HG02840 (cell line): ENCODE results near the gene ABLIM2.
"Not testable (repeated sequence)": the region's sequence is repeated elsewhere in the genome, so short reads cannot be mapped to it uniquely, and the experiment has no call there.

ENCODE experiments used
- ATAC-seq: cut with Tn5 transposase; IDR thresholded peaks from one replicate; pipeline ENCODE4 v1.9.1; 2021; ENCODE audit warnings: mild to moderate bottlenecking, moderate library complexity, moderate number of reproducible peaks; ENCODE audit not compliant: unreplicated experiment, low FRiP score

ABLIM2 gene

GRCh38 chr4:7929118-7929951 is 229.3 kb downstream of the ABLIM2 start:
- no peak for ATAC-seq

DNA sequence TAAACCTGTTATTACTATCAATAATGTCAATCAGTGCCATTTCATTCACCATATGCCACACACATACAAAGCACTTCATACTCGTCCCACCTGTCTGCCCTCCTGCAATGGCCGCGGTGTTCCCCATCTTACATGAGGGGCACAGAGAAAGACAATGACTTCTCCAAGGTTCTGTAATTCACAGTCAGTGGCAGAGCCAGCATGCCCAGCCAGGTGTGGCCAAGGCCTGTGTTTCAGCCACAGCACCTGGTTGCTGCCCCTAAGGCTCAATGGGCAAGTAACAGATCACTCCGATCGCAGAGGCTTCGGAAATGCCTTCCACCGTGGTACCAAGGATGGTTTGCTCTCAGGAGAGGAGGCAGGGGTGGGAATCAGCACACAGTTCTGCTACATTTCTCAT is 229.9 kb downstream of the ABLIM2 start:
- no peak for ATAC-seq

DNA sequence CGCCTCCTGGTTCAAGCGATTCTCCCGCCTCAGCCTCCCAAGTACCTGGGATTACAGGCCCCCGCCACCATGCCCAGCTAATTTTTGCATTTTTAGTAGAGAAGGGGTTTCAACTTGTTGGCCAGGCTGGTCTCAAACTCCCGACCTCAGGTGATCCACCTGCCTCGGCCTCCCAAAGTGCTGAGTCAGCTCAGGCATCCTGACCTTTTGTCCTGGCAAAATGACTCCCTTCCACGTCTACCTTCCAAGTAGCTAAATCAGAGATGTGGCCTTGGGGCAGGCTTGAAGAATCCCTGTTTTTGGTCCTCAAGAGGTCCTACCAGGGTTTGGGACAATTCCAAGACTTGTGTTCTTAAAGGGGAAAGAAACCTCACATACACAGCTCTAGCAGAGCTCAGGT is 231.8 kb downstream of the ABLIM2 start:
- no peak for ATAC-seq

- ATAC-seq = no peak
Measured at GRCh38 chr4:7924570-7924969, 234.0 kb downstream of the ABLIM2 start.

DNA sequence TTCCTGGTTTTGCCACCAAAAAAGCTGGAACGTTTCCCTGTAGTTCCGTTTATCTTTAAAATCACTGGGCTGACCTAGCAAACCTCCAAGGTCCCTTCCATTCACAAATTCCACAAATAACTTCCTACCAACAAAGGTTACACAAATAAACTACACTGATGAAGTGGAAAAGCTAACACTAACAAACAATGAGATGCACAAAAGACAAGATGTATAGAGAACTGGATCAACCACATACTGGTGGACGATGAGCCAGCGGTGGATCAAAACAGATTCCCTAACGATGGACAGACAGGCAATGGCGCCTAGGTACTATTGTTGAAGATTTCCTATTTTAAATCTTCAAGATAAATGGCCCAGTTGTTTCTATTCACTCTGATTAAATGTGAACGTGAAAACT is 234.4 kb downstream of the ABLIM2 start:
- ATAC-seq = no peak

- no peak for ATAC-seq
Measured at GRCh38 chr4:7922466-7922865, 236.1 kb downstream of the ABLIM2 start.

DNA sequence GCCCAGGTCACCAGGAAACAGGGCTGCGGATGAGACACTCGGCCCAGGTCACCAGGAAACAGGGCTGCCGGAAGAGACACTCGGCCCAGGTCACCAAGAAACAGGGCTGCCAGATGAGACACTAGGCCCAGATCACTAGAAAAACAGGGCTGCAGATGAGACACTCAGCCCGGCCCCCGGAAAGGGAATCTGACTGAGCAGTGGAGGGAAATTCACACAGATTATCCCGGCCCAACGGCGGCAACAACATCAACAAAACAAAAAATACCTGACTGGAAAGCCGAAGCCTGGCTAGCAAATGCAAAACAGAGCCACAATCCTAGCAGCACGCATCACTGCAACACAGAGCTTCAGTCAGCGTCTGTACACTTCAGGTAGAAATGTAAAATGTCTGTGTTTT is 239.6 kb downstream of the ABLIM2 start:
- no peak for ATAC-seq

GRCh38 chr4:7918187-7918586 is 240.4 kb downstream of the ABLIM2 start:
- ATAC-seq = not testable (repeated sequence)

GRCh38 chr4:7917669-7918068 is 240.9 kb downstream of the ABLIM2 start:
- ATAC-seq = no peak

DNA sequence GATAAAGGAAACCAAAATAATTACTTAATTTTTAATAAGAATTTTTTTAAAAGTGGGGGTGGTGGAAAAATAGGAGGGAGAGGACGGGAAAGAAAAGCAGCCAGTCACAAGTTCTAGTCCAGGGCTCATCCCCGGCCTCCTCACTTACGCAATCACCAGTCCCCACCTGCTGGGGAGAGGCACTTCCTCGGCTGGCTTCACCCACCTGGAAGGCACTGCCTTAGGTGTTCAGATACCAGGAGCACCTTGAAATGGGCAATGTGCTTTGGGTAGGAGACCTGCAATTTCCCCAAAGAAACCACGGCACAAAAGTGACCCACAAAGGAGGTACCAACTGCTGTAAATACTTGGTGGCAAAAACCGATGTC is 242.8 kb downstream of the ABLIM2 start:
- ATAC-seq = no peak
